Stimulated activated CD4-positive, alpha-beta T cell treated with anti-CD3 and anti-CD28 coated beads, Interleukin-12 subunit alpha, Interleukin-12 subunit beta, amount 100 ng/mL, for 48 hours (primary cell): ENCODE measurements around the gene AQP1.

ENCODE experiments used
- DNase-seq, 3 donors: peaks; one replicate each; pipeline ENCODE4 v3.0.0-alpha.2; 2020; ENCODE audit warnings: low read depth in 2 of 3, low spot score in 1 of 3

The AQP1 gene

DNA sequence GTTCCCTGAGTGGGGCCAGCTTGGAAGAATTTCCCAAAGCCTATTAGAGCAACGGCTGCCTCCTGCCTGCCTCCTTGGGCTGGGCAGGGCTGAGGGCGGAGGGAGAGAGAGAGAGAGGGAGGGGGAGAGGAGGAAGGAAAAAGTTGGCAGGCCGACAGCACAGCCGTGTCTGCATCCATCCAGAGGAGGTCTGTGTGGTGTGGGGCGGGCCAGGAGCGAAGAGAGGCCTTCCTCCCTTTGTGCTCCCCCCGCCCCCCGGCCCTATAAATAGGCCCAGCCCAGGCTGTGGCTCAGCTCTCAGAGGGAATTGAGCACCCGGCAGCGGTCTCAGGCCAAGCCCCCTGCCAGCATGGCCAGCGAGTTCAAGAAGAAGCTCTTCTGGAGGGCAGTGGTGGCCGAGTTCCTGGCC is at the start of gene AQP1:
Gene AQP1 (plus strand): TSS at position 293 of the 409 bp plus-strand sequence. CDS start 57 bp downstream, at position 350.
- no peak for DNase-seq

DNA sequence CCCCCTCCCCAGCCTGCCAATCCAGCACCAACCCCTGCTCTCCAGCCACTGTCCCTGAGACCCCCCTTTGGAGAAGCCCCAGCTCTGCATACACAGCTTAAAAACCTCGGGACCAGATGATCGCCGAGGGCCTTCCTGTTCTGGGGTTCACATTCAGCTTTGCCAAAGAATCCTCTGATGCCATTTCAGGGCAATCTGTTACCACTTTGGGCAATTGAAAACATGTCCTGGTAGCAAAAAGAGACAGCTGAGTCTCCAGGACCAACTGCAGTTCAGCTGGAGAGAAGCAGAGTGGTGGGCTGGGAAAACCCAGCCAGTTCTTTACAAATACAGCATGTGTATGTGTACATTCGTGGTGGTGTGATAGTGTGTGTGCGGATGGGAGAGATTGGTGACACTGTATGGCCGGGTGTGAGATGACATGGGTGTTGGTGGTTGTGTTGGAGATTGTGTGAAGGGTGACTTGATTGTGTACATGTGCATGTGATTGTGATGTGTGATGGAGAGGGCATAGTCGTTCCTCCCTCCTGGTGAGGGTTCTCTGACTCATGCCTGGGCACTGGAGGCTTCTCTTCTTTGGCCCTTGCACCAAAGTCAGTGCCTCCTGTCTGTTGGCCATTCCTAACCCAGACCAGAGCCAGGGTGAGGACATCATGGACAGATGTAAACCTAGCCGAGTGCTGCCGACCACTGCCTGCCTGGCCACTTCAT is 48.5 kb upstream of the AQP1 start:
- DNase-seq = no peak

DNA sequence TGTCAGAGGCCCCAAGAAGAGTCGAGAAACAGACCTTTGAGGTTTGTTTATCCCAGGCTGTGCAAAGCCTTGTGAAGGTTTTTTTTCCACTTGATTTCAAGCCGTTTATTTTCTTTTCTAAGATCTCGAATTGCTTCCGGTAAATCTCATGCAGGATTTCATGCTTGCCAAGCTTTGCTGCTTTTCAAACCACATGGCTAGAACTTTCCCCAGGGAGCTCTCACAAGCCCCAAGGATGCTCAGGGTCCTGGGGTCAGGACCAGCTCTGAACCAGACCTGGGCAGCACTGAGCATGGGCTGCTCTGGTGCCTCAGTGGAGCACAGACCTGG is 48.0 kb upstream of the AQP1 start:
- no peak for DNase-seq

- DNase-seq = no peak
Measured at GRCh38 chr7:30864101-30864500, 47.6 kb upstream of the AQP1 start.

DNA sequence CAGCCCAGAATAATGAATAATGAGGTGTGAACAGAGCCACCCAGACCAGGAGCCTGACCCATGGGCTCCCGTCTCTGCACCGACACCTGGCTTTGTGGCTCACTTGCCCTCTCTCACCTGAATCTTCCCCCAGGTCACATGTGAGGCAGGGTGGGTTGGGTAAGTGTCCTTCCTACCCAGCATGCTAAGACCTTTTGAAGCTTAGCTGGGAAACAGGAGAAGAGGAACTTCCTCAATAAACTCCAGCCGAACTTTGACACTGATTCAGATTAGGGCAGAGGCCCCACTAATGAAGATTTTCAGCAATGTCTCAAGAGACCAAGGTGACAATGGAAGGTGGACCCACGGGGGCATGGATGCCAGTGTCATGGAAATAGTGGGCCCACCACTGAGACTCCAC is 46.6 kb upstream of the AQP1 start:
- no peak for DNase-seq

GRCh38 chr7:30865821-30866220 is 45.8 kb upstream of the AQP1 start:
- DNase-seq = no peak

DNA sequence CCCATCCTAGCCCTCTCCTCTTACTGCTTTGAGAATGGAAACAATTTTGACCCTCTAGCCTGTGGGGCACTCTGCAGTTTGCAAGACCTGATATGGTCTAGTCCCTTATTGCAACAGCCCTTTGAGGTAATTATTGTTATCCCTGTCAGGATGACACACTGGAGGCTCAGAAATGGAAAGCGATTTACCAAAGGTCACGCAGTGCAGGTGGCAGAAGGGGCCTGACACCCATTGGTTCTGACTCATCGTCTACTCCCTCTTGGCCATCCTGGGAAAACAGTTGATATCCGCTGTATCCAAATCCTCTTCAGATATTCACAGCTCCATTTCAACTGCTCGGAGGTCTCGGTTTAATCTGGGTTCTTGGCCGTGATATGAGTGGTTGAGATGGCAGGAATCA is 44.7 kb upstream of the AQP1 start:
- no peak for DNase-seq

DNA sequence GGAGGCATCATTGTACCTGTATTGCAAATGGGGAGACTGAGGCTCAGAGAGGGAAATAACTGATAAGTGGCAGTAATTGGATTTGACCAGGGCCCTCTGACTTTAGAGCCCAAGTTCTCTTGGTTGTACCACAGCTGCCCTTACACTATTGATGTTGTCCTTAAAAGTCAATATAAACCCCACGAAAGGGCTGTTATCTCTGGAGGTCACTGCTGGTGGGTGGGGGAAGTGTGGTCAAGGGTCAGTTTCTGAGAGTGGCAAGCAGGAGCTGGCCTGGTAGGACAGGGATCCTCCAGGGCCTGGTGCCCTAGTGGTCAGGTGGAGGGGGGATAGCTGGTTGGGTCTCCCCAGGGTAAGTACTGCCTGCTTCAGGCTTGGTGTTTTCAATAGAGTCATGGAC is 44.2 kb upstream of the AQP1 start:
- DNase-seq = no peak

DNA sequence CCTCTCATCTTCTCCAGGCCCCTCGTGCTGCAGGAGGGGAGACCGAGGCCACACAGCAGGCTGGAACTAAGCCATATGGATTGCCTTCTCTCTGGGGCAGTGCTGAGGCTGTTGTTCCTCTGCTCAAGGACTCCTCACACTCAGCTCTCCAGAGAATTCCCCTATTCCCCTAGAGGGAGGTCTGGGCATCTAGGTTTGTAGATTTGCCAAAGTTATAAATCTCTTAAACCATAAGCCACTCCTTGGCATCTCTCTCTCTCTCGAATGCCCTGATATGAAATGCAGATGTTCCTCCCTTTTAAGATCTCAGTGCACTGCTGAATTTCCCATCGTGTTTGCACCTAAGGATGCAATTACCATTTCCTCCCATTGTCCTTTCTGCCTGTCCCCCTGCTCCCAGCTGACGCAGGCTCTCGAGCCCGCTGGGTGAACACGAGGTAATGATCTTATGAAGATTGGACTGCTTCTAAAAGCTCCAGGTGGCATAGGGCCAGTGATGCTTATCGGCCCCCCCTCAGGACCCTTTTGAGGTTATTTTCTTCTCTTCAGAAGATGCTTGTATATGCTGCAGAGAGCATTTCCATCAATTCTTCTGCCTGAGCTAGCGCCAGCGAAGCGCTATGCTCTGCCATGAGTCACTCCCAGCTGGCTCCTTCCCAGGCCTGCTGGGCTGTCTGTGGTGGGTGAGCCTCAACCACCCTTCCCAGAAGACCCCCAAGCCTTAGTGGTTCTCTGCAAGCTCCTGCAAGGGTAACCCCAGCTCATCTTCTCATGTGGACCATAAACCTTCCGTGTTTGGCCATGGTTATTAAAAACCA is 41.6 kb upstream of the AQP1 start:
- no peak for DNase-seq

GRCh38 chr7:30870821-30871518 is 40.7 kb upstream of the AQP1 start:
- no peak for DNase-seq

GRCh38 chr7:30871655-30872054 is 40.0 kb upstream of the AQP1 start:
- DNase-seq = no peak

GRCh38 chr7:30873207-30873606 is 38.4 kb upstream of the AQP1 start:
- DNase-seq = no peak

DNA sequence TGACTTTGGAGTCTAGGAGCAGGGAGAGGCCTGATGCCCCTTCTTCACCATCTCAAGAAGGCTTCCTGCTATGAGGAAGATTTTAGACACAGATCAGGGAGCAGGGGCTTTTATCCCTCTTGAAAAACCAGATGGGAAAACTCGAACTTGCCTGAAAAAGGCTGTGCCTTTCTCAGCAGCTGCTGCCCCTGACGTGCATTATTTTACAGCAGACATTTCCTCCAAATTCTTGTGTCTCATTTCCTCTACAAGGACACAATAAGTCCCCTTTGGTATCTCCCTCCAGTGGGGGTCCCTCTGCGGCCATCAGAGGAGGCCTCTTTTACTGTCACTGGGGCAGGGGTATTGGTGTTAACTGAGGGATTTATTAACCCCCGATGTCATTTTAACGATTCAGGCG is 38.0 kb upstream of the AQP1 start:
- DNase-seq = no peak

DNA sequence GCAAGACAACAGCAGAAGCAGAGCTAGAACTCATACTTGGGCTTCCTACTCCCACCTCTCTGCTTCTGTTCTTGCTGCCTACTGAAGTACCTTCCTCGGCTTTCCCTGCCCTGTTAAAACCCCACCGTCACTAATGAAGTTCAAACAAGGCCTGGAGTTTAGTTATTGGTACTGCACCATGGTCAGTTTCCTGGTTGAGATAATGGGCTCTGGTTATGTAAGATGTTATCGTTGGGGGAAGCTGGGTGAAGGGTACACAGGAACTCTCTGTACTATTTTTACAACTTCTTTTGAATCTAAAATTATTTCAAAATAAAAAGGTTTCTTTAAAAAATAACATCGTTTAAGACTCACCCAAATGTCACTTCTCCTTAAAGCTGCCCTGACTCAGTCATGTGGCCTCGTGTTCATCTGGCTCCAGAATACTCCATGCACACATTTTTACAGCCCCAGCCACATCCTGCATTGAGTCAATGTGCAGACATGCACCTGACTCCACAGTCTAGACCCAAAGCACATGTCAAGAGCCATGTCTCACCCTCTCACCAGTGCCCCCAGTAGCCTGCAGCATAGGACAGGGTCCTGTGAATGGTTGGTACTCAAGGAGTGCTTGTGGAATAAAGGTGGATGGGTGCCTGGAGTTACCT is 36.9 kb upstream of the AQP1 start:
- no peak for DNase-seq

DNA sequence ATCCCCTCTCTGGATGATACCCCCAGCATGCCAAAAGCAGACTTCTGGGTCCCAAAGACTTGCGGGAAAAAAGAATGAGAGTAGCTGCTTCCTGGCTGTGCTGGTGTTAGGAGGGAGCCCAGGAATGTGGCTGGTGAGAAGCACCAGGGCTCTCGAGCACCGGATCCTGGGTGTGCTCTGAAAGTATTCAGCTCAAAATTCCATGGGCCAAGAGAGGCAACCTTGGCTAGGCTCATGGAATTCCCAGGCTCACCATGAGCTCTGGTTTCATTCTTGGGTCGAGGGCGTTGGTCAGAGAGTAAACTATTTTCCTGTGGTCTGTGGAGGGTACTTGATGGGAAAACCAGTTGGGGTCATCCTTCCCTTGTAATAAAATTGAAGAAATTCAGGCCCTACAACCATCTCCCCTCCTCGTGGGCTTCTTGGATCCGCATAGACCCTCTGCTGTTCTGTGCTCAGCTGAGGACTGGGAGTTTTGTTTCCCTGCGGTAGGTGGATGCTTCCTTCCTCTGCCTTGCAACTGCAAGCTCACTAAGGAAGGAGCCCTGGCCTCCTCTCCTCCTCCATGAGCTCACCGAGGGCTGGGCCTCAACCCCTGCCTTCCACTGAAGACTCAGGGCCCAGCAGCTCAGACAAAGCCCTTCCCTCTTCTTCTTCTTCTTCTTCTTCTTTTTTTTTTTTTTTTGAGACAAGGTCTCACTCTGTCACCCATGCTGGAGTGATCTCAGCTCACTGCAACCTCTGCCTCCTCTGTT is 34.5 kb upstream of the AQP1 start:
- no peak for DNase-seq

DNA sequence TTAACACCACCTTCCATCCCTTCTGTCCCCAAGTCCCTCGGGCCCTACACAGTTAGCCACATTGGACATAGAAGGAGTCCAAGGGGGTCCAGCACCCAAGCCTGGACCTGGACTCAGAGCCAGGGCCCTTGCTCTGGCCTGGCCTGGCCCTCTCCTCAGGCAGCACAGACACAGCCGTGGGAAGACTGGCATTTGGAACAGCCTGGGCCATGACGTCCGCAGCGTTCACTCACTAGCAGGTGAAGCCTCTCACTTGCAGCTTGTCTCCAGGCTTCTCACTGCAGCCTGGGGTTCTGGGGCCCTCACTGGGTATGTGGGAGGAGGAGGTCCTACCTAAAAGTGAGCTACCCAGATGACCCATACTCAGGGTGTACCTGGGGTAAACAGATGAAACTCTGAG is 33.7 kb upstream of the AQP1 start:
- DNase-seq = no peak

- DNase-seq = no peak
Measured at GRCh38 chr7:30879139-30880124, 32.2 kb upstream of the AQP1 start.

DNA sequence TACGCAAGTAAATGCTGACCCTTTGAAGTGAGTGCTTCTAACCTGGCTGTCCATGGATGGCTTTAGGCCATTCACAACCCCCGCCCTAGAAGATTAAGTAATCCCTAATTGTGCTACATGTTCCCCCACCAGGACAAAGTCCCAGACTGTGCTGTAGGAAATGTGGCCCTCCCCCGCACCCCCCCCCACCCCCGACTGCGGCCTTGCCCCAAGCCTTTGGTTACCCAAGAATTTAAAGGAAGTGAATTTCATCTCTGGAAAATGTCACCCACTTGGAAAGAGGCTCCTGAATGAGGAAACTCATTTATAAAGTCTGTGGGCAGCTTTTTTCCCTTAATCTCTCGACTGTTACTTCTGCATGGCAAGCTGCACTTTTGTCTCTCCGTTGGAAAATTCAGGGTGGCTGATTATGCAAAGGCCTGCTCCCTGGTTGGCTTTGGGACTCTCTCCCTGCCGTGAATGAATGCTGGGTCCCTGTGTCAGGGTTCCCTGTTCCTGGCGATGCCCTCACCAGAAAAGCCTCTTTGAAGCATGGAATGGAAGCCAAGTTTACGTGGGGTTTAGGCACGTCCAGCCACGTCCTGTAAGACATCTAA is 31.4 kb upstream of the AQP1 start:
- no peak for DNase-seq

- no peak for DNase-seq
Measured at GRCh38 chr7:30880941-30881340, 30.7 kb upstream of the AQP1 start.
